ENCODE results near the gene NPTXR.

The NPTXR gene

GRCh38 chr22:38850941-38851849 is 7.4 kb upstream of the NPTXR start:
- DNase-seq, result no peak

- no peak for DNase-seq
These were observed 6.6 kb upstream of the NPTXR start for GRCh38 chr22:38850399-38850798.

GRCh38 chr22:38849811-38850210 is 6.0 kb upstream of the NPTXR start:
- DNase-seq, result no peak

- DNase-seq, result no peak
These were observed 2.6 kb upstream of the NPTXR start for GRCh38 chr22:38846412-38846811.

GRCh38 chr22:38845004-38845740 is 1.3 kb upstream of the NPTXR start:
- DNase-seq, result no peak

GRCh38 chr22:38844315-38845003 is 631 bp upstream of the NPTXR start:
- no peak for DNase-seq

- DNase-seq, result no peak
These were observed 599 bp downstream of the NPTXR start for GRCh38 chr22:38843201-38843656.

- DNase-seq, result no peak
These were observed 1.2 kb downstream of the NPTXR start for GRCh38 chr22:38842512-38843200.

- no peak for DNase-seq
These were observed 2.2 kb downstream of the NPTXR start for GRCh38 chr22:38841635-38842034.

- no peak for DNase-seq
These were observed 2.6 kb downstream of the NPTXR start for GRCh38 chr22:38841211-38841610.

- DNase-seq, result no peak
These were observed 3.7 kb downstream of the NPTXR start for GRCh38 chr22:38840129-38840528.

GRCh38 chr22:38839686-38840085 is 4.1 kb downstream of the NPTXR start:
- no peak for DNase-seq

- DNase-seq, result no peak
These were observed 6.4 kb downstream of the NPTXR start for GRCh38 chr22:38837414-38837928.

GRCh38 chr22:38835888-38836301 is 7.9 kb downstream of the NPTXR start:
- DNase-seq, result no peak

GRCh38 chr22:38834991-38835390 is 8.8 kb downstream of the NPTXR start:
- DNase-seq, result no peak

- no peak for DNase-seq
These were observed 9.4 kb downstream of the NPTXR start for GRCh38 chr22:38834215-38834953.

GRCh38 chr22:38833061-38833460 is 10.8 kb downstream of the NPTXR start:
- DNase-seq, result no peak

- no peak for DNase-seq
These were observed 11.5 kb downstream of the NPTXR start for GRCh38 chr22:38832005-38832978.

GRCh38 chr22:38831166-38831945 is 12.5 kb downstream of the NPTXR start:
- no peak for DNase-seq

GRCh38 chr22:38830845-38831108 is 13.1 kb downstream of the NPTXR start:
- DNase-seq, result no peak

Measured in activated T-cell treated with anti-CD3 and anti-CD28 coated beads for 4 hours (primary cell).